ENCODE data around the gene RNU6-1. TPM values are rescaled to one million over a fixed set of nuclear protein-coding genes. Genes with fewer than 3 reads are reported as not detected.

RNU6-1 gene
- polyA plus RNA-seq, 3 donors, result not detected

GRCh38 chr15:67824976-67825880 is 14.6 kb downstream of the RNU6-1 start, which contains the start of gene SKOR1:
Gene SKOR1 (plus strand): TSS chr15:67825509. CDS start chr15:67825603, 94 bp downstream.
- DNase-seq (ENCODE audit: extremely low read depth in 1 of 11, low read depth in 9 of 11, low spot score in 4 of 11), result no peak

DNA sequence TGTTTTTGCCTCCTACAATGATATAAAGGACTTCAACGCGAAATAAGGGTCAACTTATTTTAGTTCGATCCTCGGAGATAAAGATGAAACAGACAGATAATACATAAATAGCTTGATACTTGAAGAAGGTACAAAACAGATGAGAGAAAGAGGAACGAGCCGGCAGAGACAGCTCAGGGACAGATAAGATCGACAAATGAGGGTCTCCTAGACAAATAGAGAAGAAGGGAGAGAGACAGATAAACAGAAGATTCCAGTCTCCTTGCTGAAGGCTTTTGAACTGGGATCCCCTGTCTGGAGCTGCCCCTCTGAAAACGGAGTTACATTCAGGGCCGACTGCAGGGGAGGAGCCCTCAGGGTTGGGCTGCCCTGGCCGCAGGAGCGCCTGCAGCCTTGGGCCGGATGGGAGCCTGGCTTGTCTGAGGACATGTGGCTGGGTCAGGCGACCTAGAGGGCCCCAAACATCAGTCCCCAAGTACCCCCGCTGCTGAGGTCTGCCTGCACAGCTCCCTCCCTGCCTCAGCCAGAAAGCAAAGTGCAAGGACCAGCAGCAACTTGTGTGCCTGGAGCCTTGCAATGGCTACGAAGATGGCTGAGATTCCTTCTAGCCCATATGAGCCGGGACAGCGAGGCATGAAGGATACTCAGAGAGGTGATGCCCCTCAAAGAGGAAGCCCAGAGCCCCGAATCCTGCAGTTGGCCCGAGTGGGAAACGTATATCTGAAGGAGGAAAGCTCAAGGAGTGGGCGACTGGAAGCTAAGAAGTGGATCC is 15.5 kb downstream of the RNU6-1 start:
- no peak for DNase-seq (ENCODE audit: extremely low read depth in 1 of 11, low read depth in 9 of 11, low spot score in 4 of 11)

DNA sequence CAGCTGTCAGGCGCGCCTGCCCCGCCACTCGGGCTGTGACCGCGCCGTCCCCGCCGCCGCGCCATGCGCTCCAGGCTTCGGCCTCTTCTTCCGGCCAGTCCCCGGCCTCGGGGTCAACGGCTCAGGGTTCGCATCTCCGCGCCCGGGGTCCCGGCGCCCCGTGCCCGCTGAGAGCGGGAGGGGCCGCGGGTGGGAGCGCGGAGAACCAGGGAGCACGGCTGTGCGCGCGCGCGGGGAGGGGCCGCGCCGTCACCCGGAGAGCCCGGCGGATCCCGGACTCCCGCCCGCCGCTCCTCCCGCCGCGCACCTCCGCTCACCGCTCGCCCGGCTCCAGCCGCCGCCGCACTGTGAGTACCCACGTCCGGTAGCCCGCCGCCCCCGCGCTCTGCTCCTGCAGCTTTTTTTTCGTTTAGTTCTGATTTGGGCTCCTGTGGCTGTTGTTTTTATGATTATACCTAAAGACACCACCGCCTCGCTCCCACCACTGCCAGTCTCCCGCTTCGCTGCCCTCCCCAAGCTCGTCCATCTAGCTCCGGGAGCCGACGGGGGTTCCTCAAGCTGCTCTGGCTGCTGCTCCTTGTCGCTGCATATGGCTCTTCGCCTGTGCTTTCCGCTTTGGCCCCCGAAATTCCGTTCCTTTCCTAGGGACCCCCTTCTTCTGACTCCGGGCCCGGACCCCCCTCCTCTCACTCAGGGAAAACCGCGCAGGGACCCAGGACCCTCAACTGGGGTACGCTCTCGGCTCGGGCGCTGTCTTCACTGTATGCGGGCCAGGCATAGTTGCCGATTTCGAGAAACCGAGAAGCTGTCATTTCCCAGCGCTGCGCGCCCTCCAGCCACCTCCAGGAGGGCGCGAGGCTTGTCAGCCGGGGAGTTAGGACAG is 16.3 kb downstream of the RNU6-1 start:
- DNase-seq (ENCODE audit: extremely low read depth in 1 of 11, low read depth in 9 of 11, low spot score in 4 of 11), result no peak

DNA sequence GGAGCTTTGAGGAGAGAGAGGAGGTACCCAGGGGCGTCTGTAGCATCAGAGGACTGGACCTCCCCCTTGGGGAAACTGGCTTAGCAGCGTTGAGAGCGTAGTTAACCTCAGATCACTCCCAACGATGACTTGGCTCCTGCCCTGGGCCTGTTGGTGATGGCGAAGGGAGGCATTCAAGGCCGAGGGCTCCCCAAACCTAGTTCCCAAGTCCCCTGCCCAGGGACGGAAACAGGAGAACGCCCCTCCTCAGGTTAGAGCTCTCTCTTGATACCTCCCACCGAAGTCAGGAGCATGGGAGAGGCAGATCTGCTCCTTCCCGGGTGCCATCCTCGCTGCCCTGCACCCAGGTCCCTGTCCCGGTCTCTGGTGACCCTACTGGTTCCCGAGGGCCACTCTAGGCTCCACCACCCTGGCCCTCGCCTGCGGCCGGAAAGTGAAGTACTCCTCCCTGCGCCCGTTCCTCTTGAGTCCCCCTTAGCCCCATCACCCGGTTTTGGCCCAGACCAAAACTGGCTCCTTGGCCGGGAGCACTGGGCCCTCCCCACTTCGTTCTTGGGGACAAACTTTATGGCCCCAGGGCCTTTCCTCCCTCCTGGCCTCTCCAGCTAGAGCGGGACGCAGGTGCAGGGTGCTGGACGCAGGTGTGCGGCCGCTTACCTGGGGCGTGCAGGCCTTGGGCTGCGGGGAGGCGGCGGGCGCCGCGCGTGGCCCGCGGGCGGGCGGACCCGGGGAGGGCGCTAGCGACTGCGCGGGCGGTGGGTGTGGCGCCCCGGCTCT is 17.1 kb downstream of the RNU6-1 start:
- DNase-seq (ENCODE audit: extremely low read depth in 1 of 11, low read depth in 9 of 11, low spot score in 4 of 11), result no peak

DNA sequence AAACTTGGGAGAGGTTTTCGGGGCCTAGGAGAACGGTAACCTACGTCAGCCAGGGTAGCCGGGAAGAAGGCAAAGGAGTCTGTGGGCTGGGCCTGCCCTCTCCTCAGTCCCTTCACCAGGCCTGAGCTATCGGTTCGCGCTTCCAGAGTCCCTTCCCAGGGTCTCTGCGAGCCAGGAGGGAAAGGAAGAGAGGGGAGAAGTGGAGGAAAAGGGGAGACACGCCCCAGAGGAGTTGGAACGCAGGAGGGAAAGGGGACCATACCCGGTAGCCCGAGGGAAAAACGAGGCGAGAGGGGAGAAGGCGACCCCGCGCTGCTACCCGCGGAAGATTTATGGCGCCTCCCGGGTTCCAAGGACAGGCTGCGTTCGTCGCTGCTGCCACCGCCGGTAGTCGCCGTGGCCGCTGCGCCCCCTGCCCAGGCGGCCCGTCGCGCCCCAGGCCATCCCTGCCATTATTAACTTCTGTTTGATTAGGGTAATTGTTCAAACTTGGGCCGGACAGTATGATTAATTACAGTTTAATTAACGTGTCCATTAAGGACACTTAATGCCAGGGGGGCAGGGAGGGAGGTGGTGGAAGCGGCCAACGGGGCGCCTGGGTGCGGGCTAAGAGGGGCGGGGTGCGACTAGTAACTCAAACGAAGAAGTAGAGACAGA is 17.9 kb downstream of the RNU6-1 start:
- no peak for DNase-seq (ENCODE audit: extremely low read depth in 1 of 11, low read depth in 9 of 11, low spot score in 4 of 11)

DNA sequence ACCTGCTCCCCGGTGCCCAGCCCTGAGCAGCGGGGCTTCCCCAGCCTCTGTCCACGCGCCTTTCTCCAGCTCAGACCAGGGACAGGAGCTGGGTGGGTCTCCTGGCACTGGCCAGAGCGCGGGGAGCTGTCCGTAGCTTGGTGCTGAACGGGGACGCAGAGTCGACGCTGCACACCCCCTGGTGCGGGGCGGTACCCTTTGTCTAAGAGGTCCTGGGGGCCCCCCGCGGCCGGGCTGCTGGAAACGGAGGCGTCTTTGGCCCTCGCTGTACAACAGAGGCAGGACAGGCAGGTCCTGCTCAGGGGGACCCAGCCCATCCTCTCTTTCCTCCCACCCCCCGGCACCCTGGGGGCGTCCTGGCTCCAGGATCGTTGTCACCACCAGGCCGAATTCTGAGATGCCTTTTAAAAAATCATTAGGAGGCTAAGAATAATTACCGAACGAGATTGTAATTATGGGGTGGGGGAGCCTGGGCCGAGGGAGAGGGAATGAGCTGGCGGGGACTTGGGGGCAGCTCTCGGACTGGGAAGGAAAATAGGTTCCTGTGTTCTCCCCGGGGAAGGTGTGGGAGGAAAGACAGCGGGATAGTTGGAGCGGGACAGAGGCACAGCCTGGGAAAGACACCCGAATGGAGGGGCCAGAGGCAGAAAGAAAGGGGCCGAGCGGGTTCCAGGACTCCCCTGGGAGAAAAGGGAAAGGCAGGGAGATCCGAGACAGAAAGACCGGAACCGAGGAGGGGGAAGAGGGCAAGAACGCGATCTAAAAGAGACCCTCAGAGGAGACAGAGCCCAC is 18.7 kb downstream of the RNU6-1 start:
- peak in 1 of 11 donors; percentile 74 for DNase-seq (ENCODE audit: extremely low read depth in 1 of 11, low read depth in 9 of 11, low spot score in 4 of 11)

DNA sequence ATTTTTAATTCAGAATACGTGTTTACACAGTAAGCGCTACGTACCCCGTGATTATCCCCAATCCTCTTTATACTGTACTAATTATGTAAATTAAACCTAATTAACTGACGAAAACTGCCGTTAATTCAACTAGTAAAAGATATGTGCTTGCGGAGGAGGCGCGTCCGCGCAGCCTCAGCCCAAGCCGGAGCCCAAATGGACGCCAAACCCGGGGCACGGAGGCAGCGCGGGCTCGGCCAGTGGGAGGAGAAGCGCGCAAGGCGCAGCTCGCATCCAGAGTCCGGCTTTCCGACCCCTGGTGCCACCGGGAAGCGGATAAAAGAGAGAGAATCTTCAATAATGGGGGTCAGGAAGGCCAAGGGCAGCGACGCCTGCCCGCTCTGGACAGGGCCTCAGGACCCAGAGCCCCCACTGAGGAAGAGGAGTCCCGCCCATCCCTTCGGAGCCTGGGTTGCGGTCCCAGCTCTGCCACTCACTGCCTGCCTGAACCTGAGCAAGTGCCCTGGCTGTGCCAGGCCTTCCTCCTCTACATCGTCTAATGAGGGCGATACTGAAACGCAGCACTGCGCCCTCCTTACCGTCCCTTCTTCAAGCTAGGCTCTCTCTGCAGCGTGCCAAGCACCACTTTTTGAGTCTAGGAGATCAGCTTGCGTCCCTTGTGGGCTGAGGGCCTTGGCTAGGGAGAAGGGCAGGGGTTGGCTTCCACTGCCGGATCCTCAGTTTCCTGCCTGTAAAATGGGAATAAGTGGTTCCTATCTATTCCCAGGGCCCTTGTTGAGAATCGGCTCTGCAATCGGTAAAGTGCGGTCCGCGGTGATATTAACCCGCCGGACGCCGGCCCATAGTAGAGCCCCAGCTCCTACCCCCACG is 19.5 kb downstream of the RNU6-1 start:
- DNase-seq (ENCODE audit: extremely low read depth in 1 of 11, low read depth in 9 of 11, low spot score in 4 of 11), result no peak

GRCh38 chr15:67819636-67820035 is 20.2 kb downstream of the RNU6-1 start:
- DNase-seq (ENCODE audit: extremely low read depth in 1 of 11, low read depth in 9 of 11, low spot score in 4 of 11), result no peak

DNA sequence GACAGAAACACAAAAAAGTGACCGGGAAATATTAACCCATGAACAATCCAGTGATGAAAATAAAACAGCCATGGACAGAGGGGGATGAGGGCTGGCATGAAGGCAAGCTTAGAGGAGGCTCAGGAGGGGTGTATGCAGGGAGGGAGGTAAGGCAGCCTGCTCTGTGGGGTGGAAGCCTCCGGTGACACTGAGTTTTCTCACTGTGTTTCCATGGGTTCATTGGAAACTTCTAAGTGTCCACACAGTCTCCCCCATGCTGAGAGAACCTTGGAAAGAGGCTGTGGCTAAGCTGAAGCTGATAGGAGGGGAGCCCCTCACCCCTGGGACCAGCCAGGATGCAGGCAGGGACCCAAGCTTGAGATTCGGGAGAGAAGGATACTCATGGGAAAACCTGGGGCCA is 21.4 kb downstream of the RNU6-1 start:
- no peak for DNase-seq (ENCODE audit: extremely low read depth in 1 of 11, low read depth in 9 of 11, low spot score in 4 of 11)

DNA sequence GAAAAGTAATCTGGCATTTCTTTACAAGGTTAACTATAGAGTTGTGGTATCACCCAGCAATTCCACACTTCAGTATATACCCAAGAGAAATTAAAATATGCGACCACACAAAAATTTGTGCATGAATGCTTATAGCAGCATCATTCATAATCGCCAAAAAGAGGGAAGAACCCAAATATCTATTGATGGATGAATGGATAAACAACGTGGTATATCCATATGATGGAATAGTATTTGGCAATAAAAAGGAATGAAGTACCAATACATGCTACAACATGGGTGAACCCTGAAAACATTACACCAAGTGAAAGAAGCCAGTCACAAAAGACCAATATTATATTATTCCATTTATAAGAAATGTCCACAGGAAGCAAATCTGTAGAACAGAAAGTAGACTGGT is 23.2 kb downstream of the RNU6-1 start:
- DNase-seq (ENCODE audit: extremely low read depth in 1 of 11, low read depth in 9 of 11, low spot score in 4 of 11), result no peak

DNA sequence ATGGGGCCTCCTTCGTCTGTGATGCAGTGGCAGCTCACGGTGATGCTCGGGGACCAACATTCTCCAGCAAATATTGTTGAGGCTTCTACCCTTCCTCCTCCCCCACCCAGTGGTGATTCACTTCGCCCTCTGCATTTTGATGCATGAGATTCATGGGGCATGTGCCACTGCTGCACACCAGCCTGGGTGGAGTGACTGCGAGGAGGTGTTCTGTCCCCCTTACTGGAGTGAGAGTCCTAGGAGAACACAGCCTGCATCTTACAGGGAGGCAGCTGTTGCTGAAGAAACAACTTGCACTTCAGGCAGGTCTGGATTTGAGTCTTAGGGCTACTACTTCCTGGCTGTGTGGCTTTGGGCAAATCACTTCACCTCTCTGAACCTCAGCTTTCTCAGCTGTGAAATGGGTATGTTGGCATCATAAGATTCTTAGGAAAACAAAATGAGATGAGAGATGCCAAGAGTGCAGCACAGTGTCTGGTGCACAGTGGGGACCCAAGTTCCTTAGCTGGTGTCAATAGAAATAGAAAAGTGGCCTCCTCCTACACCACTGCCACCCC is 24.7 kb downstream of the RNU6-1 start:
- no peak for DNase-seq (ENCODE audit: extremely low read depth in 1 of 11, low read depth in 9 of 11, low spot score in 4 of 11)

GRCh38 chr15:67813104-67813634 is 26.7 kb downstream of the RNU6-1 start:
- no peak for DNase-seq (ENCODE audit: extremely low read depth in 1 of 11, low read depth in 9 of 11, low spot score in 4 of 11)

DNA sequence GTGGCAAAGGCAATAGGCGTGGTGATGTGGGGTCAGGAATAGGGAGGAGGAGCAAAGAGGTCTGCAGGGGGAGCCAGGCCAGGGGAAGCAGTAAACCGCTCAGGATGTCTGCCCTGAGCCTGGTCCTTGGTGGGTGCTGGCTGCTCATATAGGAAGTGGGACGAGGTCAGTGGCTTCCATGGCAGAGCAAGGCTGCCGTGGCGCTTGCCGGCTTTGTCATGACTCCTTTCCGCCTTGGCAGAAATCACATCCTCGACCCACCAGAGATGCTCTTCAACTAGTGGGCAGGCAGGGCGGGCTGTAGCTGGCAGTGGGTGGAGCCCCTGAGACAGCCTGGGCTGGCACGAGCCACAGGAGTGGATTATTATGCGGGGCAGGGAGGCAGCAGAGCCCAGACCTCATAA is 27.6 kb downstream of the RNU6-1 start:
- no peak for DNase-seq (ENCODE audit: extremely low read depth in 1 of 11, low read depth in 9 of 11, low spot score in 4 of 11)

DNA sequence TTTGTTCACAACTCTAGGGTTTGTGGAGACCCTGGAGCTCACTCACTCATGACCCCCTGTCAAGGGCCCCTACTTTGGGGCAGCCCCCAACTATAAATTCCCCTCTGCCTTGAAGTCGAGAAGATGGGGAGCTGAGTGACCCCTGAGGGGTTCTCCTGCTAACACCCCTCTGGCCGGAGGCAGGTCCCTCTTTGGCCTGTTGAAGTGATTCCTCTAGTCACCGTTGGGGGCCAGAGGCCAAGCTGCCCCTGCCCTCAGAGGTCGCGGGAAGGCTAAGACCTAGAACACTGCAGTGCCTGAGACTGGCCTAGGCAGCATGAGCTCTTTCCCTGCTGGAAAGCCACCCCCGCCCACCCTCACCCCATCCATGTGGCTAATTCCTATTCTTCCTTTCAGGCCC is 30.0 kb downstream of the RNU6-1 start:
- DNase-seq (ENCODE audit: extremely low read depth in 1 of 11, low read depth in 9 of 11, low spot score in 4 of 11), result no peak

GRCh38 chr15:67809441-67809840 is 30.4 kb downstream of the RNU6-1 start:
- DNase-seq (ENCODE audit: extremely low read depth in 1 of 11, low read depth in 9 of 11, low spot score in 4 of 11), result no peak

- no peak for DNase-seq (ENCODE audit: extremely low read depth in 1 of 11, low read depth in 9 of 11, low spot score in 4 of 11)
Observed at GRCh38 chr15:67808821-67809220, 31.0 kb downstream of the RNU6-1 start.
